HS-27A (cell line): ENCODE measurements around the gene KCNT1.

Experiments
- DNase-seq: peaks from one replicate; pipeline ENCODE4 v3.0.0-alpha.2; 2012; ENCODE audit warnings: low read depth, missing footprints

KCNT1 gene

GRCh38 chr9:135673941-135674340 lies 28.0 kb upstream of the KCNT1 start:
- no peak for DNase-seq

GRCh38 chr9:135674977-135675376 lies 27.0 kb upstream of the KCNT1 start:
- DNase-seq: no peak

GRCh38 chr9:135676891-135677290 lies 25.1 kb upstream of the KCNT1 start:
- DNase-seq: no peak

- DNase-seq: no peak
These were observed 24.3 kb upstream of the KCNT1 start for GRCh38 chr9:135677641-135678168.

- DNase-seq: no peak
These were observed 23.6 kb upstream of the KCNT1 start for GRCh38 chr9:135678236-135679017.

- no peak for DNase-seq
These were observed 21.9 kb upstream of the KCNT1 start for GRCh38 chr9:135680056-135680455.

GRCh38 chr9:135681161-135681560 lies 20.8 kb upstream of the KCNT1 start:
- DNase-seq: no peak

- no peak for DNase-seq
These were observed 18.5 kb upstream of the KCNT1 start for GRCh38 chr9:135683401-135684034.

- DNase-seq: no peak
These were observed 17.3 kb upstream of the KCNT1 start for GRCh38 chr9:135684691-135685090.

- DNase-seq: no peak
These were observed 14.8 kb upstream of the KCNT1 start for GRCh38 chr9:135687216-135687615.

GRCh38 chr9:135689011-135689410 lies 13.0 kb upstream of the KCNT1 start:
- DNase-seq: no peak

GRCh38 chr9:135690836-135691570 lies 11.0 kb upstream of the KCNT1 start:
- no peak for DNase-seq

GRCh38 chr9:135692410-135692809 lies 9.6 kb upstream of the KCNT1 start:
- no peak for DNase-seq

GRCh38 chr9:135693265-135693664 lies 8.7 kb upstream of the KCNT1 start:
- DNase-seq: no peak

GRCh38 chr9:135693771-135694170 lies 8.2 kb upstream of the KCNT1 start:
- DNase-seq: no peak

- DNase-seq: no peak
These were observed 7.6 kb upstream of the KCNT1 start for GRCh38 chr9:135694414-135694813.

GRCh38 chr9:135695036-135695435 lies 6.9 kb upstream of the KCNT1 start:
- no peak for DNase-seq

- no peak for DNase-seq
These were observed 6.3 kb upstream of the KCNT1 start for GRCh38 chr9:135695642-135696041.

- no peak for DNase-seq
These were observed 5.5 kb upstream of the KCNT1 start for GRCh38 chr9:135696446-135696845.

- no peak for DNase-seq
These were observed 4.8 kb upstream of the KCNT1 start for GRCh38 chr9:135697226-135697625.

GRCh38 chr9:135698236-135698635 lies 3.7 kb upstream of the KCNT1 start:
- no peak for DNase-seq

GRCh38 chr9:135698767-135699166 lies 3.2 kb upstream of the KCNT1 start:
- no peak for DNase-seq

GRCh38 chr9:135699440-135699839 lies 2.5 kb upstream of the KCNT1 start, which contains the start of gene SOHLH1:
Gene SOHLH1, minus strand, starts transcription at chr9:135699481. Its CDS starts 14 bp downstream, at chr9:135699467.
- DNase-seq: no peak
